HEK293 (cell line): ENCODE results near the gene MYO1E.

Experiments
- BCL6B ChIP-seq: fragments of 450-650 bp; formaldehyde crosslinking; IDR thresholded peaks from 2 replicates; pipeline ENCODE4 v1.5.1; 2017; ENCODE audit warnings: missing biosample characterization, missing genetic modification characterization
- CTCF ChIP-seq: fragments of 450-650 bp; formaldehyde crosslinking; IDR thresholded peaks from 2 replicates; pipeline ENCODE4 v1.5.1; 2016; ENCODE audit warnings: missing biosample characterization, missing genetic modification characterization
- ZBTB17 ChIP-seq: fragments of 450-650 bp; formaldehyde crosslinking; IDR thresholded peaks from 2 replicates; pipeline ENCODE4 v1.5.1; 2016; ENCODE audit warnings: missing biosample characterization, missing genetic modification characterization
- ZBTB20 ChIP-seq: fragments of 450-650 bp; formaldehyde crosslinking; IDR thresholded peaks from 2 replicates; pipeline ENCODE4 v1.5.1; 2016; ENCODE audit warnings: missing biosample characterization, missing genetic modification characterization
- ZNF221 ChIP-seq: fragments of 450-650 bp; formaldehyde crosslinking; IDR thresholded peaks from 2 replicates; pipeline ENCODE4 v1.5.1; 2017; ENCODE audit warnings: missing biosample characterization, missing genetic modification characterization, borderline replicate concordance
- ZNF274 ChIP-seq, 2 experiments: fragments of 200-500 bp in 1 of 2; fragments of 450-650 bp in 1 of 2; sonication (Bioruptor generic) in 1 of 2; formaldehyde crosslinking in 1 of 2; IDR thresholded peaks; 2 replicates each; pipeline versions ENCODE4 v1.5.1 to v1.6.1; 2014 to 2016; ENCODE audit warnings: borderline replicate concordance in 1 of 2, inconsistent platforms in 1 of 2, low read length in 1 of 2, missing biosample characterization in 1 of 2, missing genetic modification characterization in 1 of 2
- ZNF707 ChIP-seq: fragments of 450-650 bp; formaldehyde crosslinking; IDR thresholded peaks from 2 replicates; pipeline ENCODE4 v1.5.1; 2016; ENCODE audit warnings: missing biosample characterization, missing genetic modification characterization
- ZNF777 ChIP-seq: fragments of 450-650 bp; formaldehyde crosslinking; IDR thresholded peaks from 2 replicates; pipeline ENCODE4 v1.5.1; 2017; ENCODE audit warnings: missing biosample characterization, missing genetic modification characterization, borderline replicate concordance

DNA sequence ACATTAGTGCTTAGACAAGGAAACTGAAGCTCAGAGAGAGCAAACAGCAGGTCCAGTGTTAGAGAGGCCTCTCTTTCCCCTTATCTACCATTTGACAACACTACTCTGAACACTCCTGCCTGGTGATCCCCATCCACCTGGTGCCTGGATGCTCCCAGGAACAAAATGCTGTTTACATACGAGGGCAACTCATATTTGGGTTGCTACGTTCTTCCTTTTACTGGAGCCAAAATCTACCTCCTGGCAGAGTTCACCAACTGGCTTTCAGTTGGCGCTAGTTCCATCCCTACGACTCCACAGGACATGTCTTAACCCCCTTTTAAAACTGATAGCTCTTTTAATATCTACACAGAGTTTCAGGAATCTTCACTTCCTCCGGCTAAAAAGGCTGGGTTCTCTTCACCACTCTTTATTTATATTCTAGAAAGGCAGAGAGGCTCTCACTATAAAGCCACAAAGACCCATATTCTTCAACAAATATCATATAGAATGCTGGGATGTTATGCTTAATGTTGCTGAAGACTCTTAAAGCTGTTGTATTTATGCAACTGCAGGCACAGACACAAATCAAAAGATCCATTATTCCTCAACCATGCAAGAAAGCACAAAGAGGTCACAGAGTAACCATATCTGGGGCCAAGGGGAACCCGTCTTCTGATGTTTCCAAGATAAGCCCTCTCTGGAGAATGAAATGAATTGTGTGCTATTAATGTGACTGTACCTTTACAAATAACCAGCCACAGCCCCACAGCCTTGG is 219.8 kb downstream of the MYO1E start:
- no peak for TF ChIP-seq ZNF221 (tag by site-specific recombination)
- TF ChIP-seq CTCF (tag by site-specific recombination): no peak
- no peak for TF ChIP-seq ZBTB17 (tag by site-specific recombination)
- TF ChIP-seq ZNF777 (tag by site-specific recombination): no peak
- TF ChIP-seq ZBTB20 (tag by site-specific recombination): no peak
- no peak for TF ChIP-seq ZNF274 (IDR thresholded peaks at IDR 0.05; ENCODE audit: low read length)
- no peak for TF ChIP-seq ZNF274 (tag by site-specific recombination; IDR thresholded peaks at IDR 0.05; ENCODE audit: borderline replicate concordance)
- no peak for TF ChIP-seq ZNF707 (tag by site-specific recombination)
- TF ChIP-seq BCL6B (tag by site-specific recombination): no peak
